Measurements from ENCODE around the gene ALDH8A1.

Gene ALDH8A1, protein sequence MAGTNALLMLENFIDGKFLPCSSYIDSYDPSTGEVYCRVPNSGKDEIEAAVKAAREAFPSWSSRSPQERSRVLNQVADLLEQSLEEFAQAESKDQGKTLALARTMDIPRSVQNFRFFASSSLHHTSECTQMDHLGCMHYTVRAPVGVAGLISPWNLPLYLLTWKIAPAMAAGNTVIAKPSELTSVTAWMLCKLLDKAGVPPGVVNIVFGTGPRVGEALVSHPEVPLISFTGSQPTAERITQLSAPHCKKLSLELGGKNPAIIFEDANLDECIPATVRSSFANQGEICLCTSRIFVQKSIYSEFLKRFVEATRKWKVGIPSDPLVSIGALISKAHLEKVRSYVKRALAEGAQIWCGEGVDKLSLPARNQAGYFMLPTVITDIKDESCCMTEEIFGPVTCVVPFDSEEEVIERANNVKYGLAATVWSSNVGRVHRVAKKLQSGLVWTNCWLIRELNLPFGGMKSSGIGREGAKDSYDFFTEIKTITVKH

DNA sequence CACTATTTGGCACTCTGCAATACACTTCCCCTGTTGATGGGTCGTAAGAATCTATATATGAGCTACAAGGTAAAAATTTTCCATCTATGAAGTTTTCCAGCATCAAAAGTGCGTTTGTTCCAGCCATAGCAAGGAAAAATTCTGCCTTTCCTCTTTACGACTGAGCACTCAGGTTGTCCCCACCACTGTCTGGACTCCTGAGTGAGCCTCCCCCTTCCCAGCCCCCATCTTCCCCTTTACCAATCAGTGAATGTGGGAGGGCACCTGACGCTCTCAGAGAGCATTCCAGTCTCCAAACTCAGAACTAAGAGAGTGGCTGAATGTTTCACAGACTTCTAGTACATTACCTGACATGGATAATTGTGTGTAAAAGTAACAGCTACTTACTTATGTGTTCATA, at the start of gene ALDH8A1:
TSS of gene ALDH8A1 (minus strand) at position 175 of the 400 bp plus-strand sequence. CDS start at position 127, 48 bp downstream.
- DNase-seq: no peak

DNA sequence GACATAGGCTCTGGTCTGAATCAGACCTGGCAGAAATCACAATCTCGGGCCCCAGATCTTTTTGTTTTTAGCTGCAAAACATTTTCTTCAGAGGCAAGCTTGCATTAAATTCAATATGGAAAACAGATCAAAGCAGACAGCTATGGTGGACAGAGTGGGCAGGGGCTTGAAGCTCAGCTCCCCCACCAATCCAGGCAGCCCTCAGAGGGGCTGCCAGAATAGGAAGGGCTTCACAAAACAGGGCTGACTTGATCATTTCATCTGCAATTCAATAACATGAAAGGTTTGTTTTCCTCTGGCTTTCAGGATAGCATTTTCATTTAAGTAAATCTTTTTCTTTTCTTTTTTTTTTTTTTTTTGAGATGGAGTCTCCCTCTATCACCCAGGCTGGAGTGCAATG, 49.2 kb upstream of the ALDH8A1 start:
- no peak for DNase-seq

DNA sequence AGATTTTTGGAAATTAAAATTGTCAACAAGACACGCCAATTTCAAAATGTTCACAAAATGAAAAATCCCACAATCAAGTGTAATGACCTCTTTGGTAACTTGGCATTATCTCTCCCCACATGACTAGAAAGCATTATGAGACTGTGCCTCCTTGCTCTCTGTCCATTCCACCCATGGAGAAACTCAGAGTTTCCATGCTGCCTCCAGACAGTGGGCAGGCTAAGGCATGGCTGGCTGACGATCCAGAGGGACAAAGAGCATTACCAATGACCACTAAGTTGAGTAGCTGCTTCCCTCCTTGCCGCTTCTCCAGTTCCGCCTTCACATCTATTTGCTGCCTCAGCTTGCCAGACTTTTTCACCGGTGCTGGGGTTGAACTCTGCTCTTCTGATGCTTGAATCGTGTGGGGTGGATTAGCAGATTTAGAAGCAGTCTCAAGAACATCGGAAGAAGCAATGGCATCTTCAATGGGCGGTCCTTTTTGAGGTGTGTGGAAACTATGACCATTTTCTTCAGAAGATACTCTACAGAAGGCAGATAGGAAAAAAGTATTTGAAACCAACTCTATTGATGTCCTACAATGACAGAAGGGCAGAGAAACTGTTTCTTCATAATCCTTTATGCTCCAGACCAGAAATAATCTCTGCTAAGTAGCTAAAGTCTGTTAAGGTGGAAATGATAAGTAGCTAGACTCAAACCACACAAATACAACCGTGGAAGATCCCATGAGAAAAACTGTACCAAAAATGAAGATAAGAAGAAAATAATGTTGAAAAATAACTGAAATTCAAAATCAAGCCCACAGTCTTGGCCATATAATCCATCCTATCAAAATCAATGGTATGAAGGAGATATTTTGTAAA, 47.5 kb upstream of the ALDH8A1 start:
- no peak for DNase-seq

DNA sequence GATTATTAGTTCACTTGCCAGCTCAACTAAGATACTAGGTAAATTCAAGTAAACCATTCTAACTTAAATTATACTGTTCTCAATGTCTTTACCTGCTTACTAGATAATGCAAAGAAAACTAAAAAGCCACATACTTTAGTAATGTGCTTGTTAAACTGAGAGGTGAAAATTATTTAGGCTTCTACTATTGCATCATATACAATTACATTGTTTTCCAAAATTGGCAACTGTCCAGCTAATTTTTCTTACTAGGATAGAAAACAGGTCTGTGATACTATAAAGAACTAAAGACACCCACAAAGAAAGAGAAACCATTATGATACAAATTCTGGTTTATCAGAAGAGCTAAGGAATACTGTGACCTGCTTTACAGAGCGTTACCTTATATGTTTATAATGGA, 45.6 kb upstream of the ALDH8A1 start:
- DNase-seq: no peak

- DNase-seq: no peak
Measured at GRCh38 chr6:134994431-134994830, 44.5 kb upstream of the ALDH8A1 start.

DNA sequence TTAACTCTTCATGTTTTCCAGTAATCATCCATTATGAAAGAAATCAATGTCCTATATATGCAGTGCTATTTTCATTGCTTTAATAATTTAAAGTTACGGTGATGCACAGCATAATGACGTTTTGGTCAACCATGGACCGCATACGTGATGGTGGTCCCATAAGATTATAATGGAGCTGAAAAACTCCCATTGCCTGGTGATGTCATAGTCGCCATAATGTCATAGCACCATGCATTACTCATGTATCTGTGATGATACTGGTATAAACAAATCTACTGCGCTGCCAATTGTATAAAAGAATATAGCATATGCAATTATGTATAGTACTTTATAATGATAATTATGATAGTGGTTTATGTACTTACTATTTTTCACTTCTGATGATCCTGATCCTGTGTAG, 42.3 kb upstream of the ALDH8A1 start:
- no peak for DNase-seq

DNA sequence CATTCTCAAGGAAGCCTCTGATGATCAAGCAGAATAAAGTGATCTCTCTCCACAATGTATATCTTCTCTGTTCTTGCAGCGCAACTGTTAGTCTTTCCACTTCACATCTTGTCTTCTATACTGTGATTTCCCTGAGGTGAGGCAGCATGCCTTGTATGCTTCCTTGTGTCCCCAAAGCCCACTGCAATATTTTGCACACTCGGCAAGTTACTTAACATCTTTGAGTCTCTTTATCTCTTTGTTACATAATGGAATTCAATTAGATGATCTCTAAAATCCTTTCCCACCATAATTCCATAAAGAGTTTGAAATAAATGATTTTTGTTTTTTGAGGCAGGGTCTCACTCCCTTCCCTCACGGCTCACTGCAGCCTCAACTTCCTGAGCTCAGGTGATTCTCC, 40.4 kb upstream of the ALDH8A1 start:
- DNase-seq: no peak

- DNase-seq: no peak
Measured at GRCh38 chr6:134984821-134985220, 34.9 kb upstream of the ALDH8A1 start.

DNA sequence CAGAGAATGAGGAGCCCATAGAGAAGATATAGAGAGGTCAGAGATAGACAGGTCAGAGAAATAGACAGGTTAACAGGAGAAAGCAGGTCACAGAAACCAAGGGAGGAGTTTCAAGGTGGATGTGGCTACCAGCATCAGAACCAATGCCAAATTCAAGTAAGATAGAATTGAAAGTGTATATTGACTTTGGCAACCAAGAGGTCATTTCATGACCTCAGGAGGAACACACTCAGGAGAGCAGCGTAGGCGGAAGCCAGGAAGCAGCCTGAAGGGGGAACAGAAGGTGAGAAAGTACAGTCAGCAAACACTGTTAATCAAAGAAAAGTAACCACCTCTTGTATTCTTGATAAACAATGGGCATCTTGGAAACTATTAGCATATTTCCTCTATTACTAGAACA, 33.9 kb upstream of the ALDH8A1 start:
- no peak for DNase-seq

GRCh38 chr6:134982161-134982560, 32.3 kb upstream of the ALDH8A1 start:
- no peak for DNase-seq

DNA sequence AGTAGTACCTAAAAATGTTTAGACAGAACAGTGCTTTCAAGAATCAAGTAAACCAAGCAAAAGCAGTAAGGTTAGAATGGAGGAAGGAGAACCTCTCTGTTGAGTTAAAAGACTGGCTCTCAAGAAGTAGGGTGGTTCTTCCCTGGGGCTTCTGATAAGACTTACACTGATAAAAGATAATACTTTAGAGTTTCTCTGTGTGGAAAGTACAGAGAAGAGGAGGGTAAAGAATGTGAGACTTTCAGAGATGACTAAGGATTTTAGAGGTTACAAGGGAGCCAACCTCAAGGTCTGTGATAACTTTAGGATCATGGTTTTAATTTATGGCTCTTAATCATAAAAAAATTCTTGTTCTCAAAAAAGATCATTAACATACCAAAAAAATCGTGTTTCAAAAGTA, 30.9 kb upstream of the ALDH8A1 start:
- no peak for DNase-seq

- no peak for DNase-seq
Measured at GRCh38 chr6:134979142-134979541, 29.2 kb upstream of the ALDH8A1 start.

- no peak for DNase-seq
Measured at GRCh38 chr6:134974370-134974769, 24.5 kb upstream of the ALDH8A1 start.

DNA sequence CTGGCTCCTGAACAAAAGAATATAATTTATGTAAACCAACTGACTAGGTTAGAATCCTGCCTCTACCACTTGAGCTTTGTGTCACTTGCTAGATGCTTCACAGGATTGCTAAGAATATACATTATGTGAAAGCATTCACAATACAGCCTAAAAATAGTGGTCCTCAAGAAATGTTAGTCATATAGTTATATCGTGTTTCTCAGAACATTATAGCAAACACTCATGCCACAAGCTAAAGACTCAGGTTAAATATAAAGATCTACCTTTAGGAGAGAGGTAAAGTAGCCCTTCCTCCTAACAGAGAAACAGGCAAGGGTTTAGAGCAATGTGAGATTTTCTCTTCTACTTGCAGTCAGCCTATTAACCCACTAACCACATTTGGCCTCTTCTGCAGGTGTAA, 17.8 kb upstream of the ALDH8A1 start:
- no peak for DNase-seq

DNA sequence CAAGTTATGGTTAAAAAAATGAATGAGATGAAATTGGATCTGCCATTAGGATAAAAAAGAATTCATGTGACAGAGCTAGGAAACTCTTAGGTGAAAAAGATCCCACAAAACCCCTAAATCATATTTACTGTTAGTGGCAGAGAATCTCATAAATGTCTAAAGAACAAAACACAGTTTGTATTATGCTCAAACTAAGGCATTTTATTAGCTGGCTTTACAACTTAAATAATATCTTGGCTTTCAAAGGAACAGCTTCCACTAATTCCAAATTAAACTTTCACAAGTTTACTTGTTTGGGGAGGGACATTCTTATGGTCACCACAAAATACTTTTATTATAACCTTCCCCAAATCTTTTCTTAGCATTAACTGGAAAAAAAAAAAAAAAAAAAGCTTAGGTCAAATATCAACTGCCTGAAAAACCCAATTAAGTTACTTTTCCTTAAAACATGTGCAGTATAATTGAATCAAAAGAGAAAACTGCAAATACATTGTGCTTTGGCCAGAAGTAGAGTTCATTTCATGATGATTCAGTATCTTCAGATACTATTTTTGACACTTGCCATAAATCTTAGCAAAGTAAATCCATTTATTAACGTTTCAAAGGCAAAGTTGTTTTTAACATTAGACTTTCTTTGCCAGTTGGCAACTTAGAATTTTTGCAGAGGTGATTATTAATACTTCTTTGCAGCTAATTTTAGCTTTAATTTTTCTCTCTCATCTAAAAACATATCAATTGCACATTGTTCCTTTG, 14.7 kb upstream of the ALDH8A1 start:
- DNase-seq: no peak

DNA sequence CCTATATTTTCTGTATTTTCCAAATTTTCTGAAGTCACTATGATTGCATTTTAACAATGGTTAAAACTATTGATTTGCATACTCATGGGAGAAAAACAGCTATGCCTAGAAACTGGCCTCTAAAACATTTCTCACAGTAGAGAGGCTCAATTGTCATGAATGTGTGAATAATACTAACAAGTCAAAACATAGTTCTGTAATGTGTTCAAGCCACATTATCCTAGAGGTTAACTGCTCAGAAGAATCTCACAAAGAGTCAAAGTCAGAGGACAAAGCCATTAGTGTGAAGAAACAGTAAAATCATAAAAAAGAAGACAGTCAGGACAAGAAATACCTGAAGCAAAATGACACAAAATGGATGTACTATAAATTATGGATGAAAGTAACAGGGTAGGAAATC, 12.5 kb upstream of the ALDH8A1 start:
- no peak for DNase-seq

- DNase-seq: no peak
Measured at GRCh38 chr6:134961366-134961765, 11.5 kb upstream of the ALDH8A1 start.

- DNase-seq: no peak
Measured at GRCh38 chr6:134959603-134960002, 9.7 kb upstream of the ALDH8A1 start.

GRCh38 chr6:134956676-134957075, 6.8 kb upstream of the ALDH8A1 start:
- no peak for DNase-seq

- no peak for DNase-seq
Measured at GRCh38 chr6:134956032-134956431, 6.1 kb upstream of the ALDH8A1 start.

DNA sequence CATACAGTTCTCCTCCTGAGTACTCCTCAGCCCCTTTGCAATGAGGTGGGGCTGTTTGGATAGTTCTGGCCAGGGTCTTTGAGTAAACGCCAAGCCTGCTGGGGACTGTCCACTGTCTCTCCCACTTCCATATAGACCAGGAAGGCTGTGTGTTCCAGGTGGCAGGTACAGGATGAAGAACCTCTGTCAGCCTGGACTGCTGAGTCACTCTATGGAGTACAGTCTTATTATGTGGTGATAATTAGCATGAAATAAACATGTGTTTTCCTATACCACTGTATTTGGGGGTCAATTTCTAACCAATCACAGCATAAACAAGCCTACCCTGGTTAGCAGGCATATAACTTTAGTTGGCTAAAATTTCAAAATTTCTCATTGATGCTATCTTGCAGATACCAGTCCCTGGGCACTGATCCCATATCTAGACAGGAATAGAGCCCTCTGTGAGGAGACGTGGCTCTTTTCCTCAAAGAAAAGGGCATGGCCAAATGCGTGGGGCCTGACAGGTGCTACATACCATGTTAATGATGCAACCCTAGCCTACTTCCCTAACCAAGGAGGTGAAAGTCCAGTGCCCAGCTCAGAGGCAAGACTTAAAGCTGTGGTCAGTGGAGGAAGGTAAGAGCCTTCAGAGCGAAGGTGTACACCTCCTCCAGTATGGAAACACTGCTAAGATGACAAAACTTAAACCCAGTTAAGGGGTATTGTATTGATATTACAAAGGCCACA, 4.5 kb upstream of the ALDH8A1 start:
- no peak for DNase-seq

GRCh38 chr6:134951494-134952263, 1.8 kb upstream of the ALDH8A1 start:
- no peak for DNase-seq

Data from NCI-H510A treated with DMSO at 0.1 percent for 48 hours (cell line).